HEK293T (cell line): ENCODE results near the gene INPP5A.

Experiments
- BHLHE40 ChIP-seq: fragments of 450-650 bp; IDR thresholded peaks from 2 replicates; pipeline ENCODE4 v1.6.1; 2016; ENCODE audit warnings: mild to moderate bottlenecking, moderate library complexity, borderline replicate concordance
- FOXA1 ChIP-seq: fragments of 450-650 bp; IDR thresholded peaks from 2 replicates; pipeline ENCODE4 v1.6.1; 2016; ENCODE audit warnings: mild to moderate bottlenecking
- FOXK2 ChIP-seq: fragments of 450-650 bp; IDR thresholded peaks from 2 replicates; pipeline ENCODE4 v1.6.1; 2016; ENCODE audit warnings: mild to moderate bottlenecking
- FOXM1 ChIP-seq: fragments of 450-650 bp; IDR thresholded peaks from 2 replicates; pipeline ENCODE4 v1.6.1; 2017; ENCODE audit warnings: mild to moderate bottlenecking, borderline replicate concordance
- HDGF ChIP-seq: fragments of 450-650 bp; IDR thresholded peaks from 2 replicates; pipeline ENCODE4 v1.6.1; 2017; ENCODE audit warnings: antibody characterized with exemption, borderline replicate concordance
- L3MBTL2 ChIP-seq: fragments of 450-650 bp; conservative IDR thresholded peaks from 2 replicates; pipeline ENCODE4 v1.6.1; 2016; ENCODE audit warnings: mild to moderate bottlenecking
- LEF1 ChIP-seq: fragments of 450-650 bp; IDR thresholded peaks from 2 replicates; pipeline ENCODE4 v1.6.1; 2017; ENCODE audit warnings: mild to moderate bottlenecking, borderline replicate concordance
- PKNOX1 ChIP-seq: fragments of 450-650 bp; IDR thresholded peaks from 2 replicates; pipeline ENCODE4 v1.6.1; 2016
- SP1 ChIP-seq: fragments of 450-650 bp; IDR thresholded peaks from 2 replicates; pipeline ENCODE4 v1.6.1; 2017
- ZNF384 ChIP-seq: fragments of 450-650 bp; IDR thresholded peaks from 2 replicates; pipeline ENCODE4 v1.6.1; 2016

DNA sequence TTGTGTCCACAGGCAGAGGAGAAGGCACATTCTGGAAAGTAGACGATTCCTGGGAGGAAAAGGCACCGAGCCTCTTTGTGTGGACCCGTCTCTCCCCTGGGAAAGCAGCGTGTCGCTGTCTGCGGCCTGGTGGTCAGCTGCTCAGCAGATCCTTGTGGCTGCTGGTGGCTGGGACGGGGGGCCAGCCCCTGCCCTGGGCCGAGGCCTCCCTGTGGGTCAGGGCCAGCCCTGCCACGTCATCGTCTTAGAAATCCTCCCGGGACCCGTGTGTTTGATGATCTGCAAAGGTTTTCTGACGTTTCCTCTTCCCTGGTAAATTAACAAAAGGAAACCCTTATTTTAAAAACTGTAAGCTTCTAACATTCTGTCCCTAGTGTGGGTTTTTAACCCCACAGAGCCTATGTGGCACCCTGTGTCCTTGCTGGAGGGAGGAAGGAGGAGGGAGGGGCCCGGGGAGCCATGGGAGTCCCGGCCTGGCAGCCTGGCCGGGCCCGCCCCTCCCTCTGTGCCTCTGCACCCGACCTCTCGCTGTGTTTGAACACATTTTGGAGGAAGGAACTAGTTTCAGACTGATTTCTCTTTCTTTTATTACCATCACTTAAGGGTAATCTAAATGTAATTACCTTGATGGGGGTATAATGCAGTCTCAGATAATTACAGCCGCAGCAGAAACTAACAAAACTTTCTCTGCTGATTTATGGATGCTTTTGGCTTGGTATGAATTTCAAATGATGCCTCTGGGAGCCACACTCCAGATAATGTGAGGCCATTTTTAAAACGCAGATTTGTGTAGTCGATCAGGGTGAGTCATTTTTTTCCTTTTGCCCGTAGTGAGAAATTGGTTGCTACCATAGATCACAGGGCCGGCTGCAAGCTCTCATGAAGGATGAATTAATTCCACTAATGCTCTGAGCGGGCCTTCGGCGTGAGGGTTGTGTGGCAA is 162.8 kb downstream of the INPP5A start:
- TF ChIP-seq SP1 (no peak), FOXM1 (no peak; the same call in 1 of the 2 replicates), PKNOX1 (peak; percentile 84), LEF1 (no peak), FOXA1 (no peak), ZNF384 (no peak), BHLHE40 (no peak), FOXK2 (no peak), L3MBTL2 (no peak), HDGF (no peak)
